ENCODE results near the gene TTC24.

TTC24 gene

DNA sequence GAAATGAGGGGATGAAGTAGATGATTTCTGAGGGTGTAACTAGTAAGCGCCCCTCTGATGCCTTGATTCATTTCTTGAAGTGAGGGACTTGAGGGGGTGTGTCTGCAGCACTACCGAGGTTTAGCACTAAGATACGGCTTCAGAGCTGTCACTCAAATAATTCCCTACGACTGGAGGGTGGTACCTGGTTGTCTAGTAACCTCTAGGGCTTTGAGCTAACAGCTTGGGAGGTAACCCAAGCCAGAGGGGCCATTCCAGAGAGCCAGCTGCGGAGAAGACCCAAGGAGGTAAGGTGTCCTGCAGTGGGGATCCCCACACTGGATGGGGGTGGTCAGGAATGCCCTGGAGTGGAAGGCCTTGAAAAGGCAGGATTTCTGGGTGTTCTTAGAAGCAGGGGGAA is at the start of gene TTC24:
TSS of gene TTC24 (plus strand) at position 252 of the 400 bp plus-strand sequence. CDS start 1,642 bp downstream, outside the sequence.
- DNase-seq = no peak

DNA sequence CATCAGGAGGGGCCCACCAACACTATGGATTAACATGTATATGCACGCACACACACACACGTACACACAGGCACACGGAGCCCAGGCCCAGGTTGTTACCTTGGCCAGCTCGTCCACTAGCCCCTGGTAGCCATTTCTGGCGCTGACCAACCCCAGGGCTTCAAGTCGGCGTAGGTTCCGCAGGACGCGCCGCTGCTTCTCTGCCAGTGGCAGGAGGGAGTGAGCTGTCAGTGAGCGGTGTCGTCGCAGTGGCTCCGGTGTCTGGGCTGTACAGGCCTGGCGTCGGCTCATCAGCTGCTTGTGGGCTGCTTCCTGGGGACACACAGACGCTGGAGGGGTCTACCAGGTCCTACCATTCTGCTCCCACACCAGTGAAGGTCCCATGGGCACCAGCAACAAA is 49.5 kb upstream of the TTC24 start:
- no peak for DNase-seq

- no peak for DNase-seq
Measured at GRCh38 chr1:156532374-156532773, 47.1 kb upstream of the TTC24 start.

DNA sequence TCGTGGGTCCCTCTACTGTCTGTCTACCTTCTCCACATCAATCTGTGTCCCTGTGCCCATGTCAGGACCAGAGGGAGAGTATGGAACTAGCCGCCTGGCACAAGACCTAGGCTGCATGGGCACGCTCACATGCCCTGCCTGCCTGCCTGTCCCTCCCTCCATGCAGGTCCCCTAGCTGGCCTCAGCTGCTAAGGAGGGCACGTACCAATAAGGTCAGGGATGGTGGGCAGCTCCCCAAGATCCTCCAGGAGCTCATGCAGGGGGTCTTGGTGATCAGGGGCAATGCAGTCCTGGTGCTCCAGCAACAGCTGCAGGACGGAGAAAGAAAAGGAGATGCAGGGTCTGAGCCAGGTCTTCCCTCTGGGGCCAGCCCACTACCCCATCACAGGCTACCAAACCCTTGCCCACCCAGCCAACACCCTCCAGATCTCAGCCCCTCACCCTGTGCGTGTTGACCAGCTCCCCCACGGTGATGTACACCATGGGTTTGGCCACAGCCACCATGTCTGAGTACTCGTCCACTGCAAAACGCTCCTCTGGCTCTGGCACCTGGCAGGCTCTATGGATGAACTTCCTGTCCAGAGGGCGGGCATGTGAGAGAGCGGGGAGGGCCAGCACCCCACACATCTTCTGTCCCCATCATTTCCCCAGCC is 45.8 kb upstream of the TTC24 start:
- DNase-seq = no peak

GRCh38 chr1:156534424-156535060 is 45.0 kb upstream of the TTC24 start:
- DNase-seq = no peak

DNA sequence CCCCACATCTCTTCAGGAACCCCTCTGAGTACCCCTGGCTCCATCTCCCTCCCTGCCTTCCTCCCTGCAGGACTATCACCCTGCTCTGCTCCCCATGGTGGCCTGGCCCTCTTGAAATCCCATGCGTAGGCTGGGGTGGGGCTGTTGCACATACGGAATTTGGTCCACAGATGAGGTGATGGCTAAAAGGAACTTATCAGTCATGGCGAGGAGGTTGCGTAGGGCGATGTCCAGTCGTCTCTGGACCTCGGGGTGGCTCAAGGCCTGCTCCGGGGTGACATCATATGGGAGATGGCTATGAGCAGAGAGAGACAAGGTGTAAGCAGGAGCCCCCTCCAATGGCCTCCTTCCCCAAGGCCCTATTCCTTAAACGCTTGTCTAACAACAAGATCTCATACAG is 42.5 kb upstream of the TTC24 start:
- no peak for DNase-seq

DNA sequence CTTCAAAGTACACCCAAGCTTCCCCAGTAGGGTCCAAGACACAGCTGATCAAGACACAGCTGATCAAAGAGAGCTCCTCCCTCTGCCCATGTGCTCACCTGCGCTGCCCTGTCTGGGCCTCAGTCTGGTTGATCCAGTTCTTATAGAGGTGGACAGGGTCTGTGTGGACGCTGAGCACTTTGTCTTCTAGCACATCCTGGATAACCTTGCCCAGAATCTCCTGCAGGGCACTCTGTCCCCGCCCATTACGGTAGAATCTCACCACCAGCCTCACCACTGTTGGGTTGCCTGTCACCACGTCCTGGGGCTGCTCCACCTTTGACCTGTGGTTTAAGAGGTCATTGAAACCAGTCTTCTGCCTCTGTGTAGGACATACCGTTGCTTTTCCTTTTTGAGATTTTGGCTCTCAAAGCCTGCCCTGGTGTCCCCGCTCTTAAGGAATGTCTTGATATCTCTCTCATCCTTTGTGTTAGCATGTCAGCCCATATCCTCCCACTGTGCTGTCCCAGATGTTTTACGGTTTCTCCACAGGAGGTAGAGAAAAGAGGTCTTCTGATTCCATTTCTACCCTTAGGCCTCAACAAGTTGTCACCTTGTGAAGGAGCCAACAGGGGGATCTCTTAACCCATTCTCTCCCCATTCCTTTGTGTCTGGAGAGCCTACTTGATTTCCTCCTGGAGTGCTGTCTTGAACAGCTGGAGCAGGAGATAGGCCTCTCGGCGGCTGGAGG is 40.6 kb upstream of the TTC24 start:
- DNase-seq = no peak

- DNase-seq = no peak
Measured at GRCh38 chr1:156539818-156540355, 39.6 kb upstream of the TTC24 start.

DNA sequence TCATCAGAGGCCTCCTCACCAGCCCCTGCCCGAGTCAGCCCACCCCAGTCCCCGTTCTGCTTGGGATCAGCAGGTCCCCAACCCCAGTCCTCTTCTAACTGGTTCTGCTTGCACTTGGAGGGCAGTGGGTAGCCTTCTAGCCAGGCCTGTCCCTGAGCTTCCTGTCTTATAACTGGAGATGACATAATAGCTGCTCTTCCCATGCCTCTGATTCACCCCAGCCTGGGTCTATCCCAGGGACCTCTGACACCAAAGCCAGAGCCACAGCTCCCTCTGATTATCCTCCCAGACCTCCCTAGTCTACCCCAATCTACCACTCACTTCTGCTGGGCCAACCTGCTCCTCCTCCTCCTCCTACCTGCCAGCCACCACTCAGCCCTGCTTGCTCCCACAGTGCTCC is 38.6 kb upstream of the TTC24 start:
- DNase-seq = no peak

DNA sequence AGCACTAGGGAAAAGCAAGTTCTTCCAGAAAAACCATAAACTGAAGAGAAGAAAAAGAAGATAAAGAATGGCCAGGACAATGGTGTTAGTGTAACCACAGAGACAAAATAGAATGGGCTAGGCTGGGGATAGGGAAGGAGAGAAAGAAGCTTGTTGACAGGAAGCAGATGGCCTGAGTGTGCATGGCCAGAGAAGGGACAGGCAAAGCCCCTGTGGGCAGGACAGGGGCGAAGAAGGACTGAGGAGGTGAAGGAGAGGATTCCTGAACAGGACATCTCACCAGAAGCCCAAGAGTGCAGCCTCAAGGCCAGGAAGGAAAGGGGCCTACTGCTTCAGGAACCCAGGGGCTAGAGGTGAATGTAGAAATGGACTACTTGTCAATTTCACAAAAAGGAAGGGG is 36.5 kb upstream of the TTC24 start:
- DNase-seq = no peak

GRCh38 chr1:156544592-156545102 is 34.9 kb upstream of the TTC24 start:
- DNase-seq = no peak

GRCh38 chr1:156546267-156546666 is 33.3 kb upstream of the TTC24 start:
- DNase-seq = no peak

GRCh38 chr1:156547434-156547833 is 32.1 kb upstream of the TTC24 start:
- DNase-seq = no peak

DNA sequence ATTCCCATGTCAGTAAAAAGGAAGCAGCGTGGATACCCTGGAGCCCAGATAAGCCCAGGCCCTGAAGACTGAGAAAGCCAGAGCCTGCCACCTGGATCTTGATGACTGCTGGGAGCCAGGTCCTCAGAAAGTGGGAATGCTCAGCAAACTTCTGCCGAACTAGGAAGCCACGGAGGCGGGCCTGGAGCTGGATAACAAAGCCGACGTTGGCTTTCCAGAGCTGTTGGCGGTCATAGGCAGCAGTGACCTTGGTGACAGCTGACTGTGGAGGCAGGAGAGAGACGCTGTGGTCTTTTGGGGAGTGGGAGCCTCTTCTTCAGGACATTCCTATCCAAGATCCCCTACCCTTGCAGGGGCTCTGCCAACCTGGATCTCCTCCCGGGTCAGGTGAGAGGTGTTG is 31.5 kb upstream of the TTC24 start:
- DNase-seq = no peak

DNA sequence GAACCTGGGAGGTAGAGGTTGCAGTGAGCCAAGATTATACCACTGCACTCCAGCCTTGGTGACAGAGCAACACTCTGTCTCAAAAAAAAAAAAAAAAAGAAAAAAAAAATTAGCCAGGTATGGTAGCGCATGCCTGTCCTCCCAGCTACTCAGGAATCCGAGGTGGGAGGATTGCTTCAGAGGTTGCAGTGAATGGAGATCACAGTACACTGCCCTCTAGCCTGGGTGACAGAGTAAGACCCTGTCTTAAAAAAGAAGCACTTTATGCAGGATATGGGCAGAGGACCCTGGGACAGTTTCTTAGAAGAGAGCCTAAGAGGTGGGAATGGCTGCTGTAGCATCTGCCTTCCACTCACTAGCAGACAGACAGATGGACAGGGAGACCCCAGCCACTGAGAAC is 30.1 kb upstream of the TTC24 start:
- no peak for DNase-seq

- DNase-seq = no peak
Measured at GRCh38 chr1:156549831-156550230, 29.7 kb upstream of the TTC24 start.

DNA sequence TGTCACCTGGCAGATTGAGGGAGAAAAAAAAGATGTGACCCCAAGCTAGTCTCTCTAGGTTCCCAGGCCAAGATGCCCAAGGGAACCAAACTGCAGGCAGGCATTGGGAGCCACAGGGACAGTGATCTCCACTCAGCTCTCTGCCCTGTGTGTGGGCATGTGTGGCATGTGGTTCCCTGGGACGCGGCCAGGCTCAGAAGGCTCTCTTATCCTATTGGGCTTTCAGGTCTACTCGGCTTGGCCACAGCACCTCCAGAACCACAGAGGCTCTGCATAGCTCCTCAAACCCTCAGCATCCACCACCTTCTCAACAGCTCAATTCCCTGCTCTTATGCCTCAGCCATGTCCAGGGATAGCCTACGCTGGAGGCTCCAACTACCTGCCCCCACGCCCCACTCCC is 29.2 kb upstream of the TTC24 start:
- no peak for DNase-seq

DNA sequence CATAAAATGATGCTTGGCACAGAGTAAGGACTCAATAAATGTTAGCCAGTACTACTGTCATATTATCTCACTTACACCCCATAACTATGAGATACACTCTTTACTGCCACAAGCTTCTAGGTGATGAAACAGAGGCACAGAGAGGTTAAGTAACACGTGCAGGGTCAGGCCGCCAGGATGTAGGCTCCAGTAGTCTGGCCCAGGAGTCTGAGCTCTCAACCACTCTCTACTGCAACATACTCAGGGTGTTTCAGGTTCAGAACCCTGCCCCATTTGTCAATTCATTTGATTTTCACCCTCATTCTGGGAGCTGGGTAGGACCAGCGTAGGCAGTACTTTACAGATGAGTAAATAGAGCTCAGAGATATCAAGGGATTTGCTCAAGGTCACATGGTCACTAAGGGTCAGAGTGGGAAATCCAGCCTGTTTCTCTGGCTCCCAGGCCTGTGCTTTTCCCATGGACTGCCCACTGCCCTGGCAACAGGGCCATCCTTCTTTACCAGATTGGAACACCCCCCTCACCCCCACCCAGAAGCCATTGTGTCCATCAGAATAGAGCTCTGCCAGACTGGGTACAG is 28.4 kb upstream of the TTC24 start:
- DNase-seq = no peak

DNA sequence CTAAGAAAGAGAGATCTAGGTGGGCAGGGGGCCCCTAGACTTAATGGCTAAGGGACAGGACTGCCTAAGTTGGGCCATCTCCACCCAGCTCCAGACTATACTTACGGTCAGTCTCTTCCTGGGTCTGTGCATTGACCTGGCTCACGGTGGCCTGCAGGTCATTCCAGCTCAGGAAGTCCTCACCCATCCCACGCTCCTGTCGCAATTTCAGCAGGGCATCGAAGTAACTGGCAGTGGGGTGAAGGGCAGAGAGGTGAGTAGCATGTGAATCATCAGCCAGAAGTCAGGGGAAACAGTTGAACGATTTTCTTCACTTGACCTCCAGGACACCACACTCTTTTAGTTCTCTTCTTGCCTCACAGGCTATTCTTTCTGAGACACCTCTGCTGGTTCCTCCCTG is 27.7 kb upstream of the TTC24 start:
- no peak for DNase-seq

GRCh38 chr1:156552518-156552917 is 27.0 kb upstream of the TTC24 start:
- DNase-seq = no peak

GRCh38 chr1:156552937-156553336 is 26.6 kb upstream of the TTC24 start:
- DNase-seq = peak; percentile 5

GRCh38 chr1:156553860-156554485 is 25.6 kb upstream of the TTC24 start:
- DNase-seq = no peak

DNA sequence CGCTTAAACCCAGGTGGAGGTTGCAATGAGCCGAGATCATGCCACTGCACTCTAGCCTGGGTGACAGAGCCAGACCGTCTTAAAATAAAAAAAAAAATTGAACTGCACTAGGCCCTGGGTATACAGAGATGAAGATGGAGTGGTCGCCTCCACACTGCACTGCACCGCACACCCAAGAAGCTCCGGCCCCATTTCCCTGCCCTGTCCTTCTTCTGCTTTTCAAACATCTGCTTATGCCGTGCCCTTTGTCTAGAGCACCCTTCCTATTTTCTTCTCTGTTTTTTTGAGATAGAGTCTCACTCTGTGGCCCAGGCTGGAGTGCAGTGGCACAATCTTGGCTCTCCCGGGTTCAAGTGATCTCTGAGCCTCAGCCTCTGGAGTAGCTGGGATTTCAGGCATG is 24.6 kb upstream of the TTC24 start:
- DNase-seq = no peak

All from NCI-H1694 treated with DMSO at 0.1 percent for 48 hours (cell line).